Loucy (cell line): Measurements from ENCODE around the gene PRKCQ.
"Not testable (repeated sequence)": the region's sequence is repeated elsewhere in the genome, so short reads cannot be mapped to it uniquely, and the experiment has no call there.

Experiments
- H2AFZ ChIP-seq: fragments of 200-600 bp; sonication (generic); 2 replicates; pipeline ENCODE4 v1.6.0; 2016; ENCODE audit warnings: antibody characterized with exemption, mild to moderate bottlenecking, low read length, moderate library complexity
- H3F3A ChIP-seq: fragments of 200-600 bp; 2 replicates; pipeline ENCODE4 v1.6.0; 2016; ENCODE audit warnings: antibody characterized with exemption, low read depth, mild to moderate bottlenecking
- H3K27me3 ChIP-seq: fragments of 200-600 bp; sonication (generic); 2 replicates; pipeline ENCODE4 v1.6.1; 2014; ENCODE audit warnings: low read length, mild to moderate bottlenecking; ENCODE audit not compliant: insufficient read depth, poor library complexity, severe bottlenecking
- H3K36me3 ChIP-seq: fragments of 200-600 bp; sonication (generic); 2 replicates; pipeline ENCODE4 v1.6.1; 2016; ENCODE audit warnings: low read length; ENCODE audit not compliant: insufficient read depth
- H3K4me1 ChIP-seq: fragments of 200-600 bp; sonication (generic); 2 replicates; pipeline ENCODE4 v1.5.1; 2014; ENCODE audit warnings: low read length, mild to moderate bottlenecking; ENCODE audit not compliant: insufficient read depth, poor library complexity, severe bottlenecking
- H3K4me2 ChIP-seq: fragments of 200-600 bp; sonication (generic); 2 replicates; pipeline ENCODE4 v1.6.0; 2014; ENCODE audit warnings: antibody characterized with exemption, low read length, low read depth, mild to moderate bottlenecking; ENCODE audit not compliant: poor library complexity, severe bottlenecking
- H3K4me3 ChIP-seq: fragments of 200-600 bp; sonication (generic); 2 replicates; pipeline ENCODE4 v1.5.1; 2014; ENCODE audit warnings: low read length, mild to moderate bottlenecking, mixed read lengths; ENCODE audit not compliant: poor library complexity, severe bottlenecking
- H3K79me2 ChIP-seq: fragments of 200-600 bp; sonication (generic); 2 replicates; pipeline ENCODE4 v1.6.1; 2014; ENCODE audit warnings: low read length; ENCODE audit not compliant: insufficient read depth
- H3K9ac ChIP-seq: fragments of 200-600 bp; sonication (generic); 2 replicates; pipeline ENCODE4 v1.6.0; 2014; ENCODE audit warnings: mild to moderate bottlenecking, low read depth, low read length, moderate library complexity; ENCODE audit not compliant: poor library complexity, severe bottlenecking
- H3K9me2 ChIP-seq: fragments of 200-600 bp; sonication (generic); replicated peaks from 2 replicates; pipeline ENCODE4 v1.6.1; 2016; ENCODE audit warnings: low read depth, low read length, mixed read lengths
- H3K9me3 ChIP-seq: fragments of 200-600 bp; sonication (generic); 2 replicates; pipeline ENCODE4 v1.6.1; 2014; ENCODE audit warnings: mild to moderate bottlenecking, antibody characterized with exemption, low read length, low read depth; ENCODE audit not compliant: insufficient read depth
- H4K20me1 ChIP-seq: fragments of 200-600 bp; sonication (generic); 2 replicates; pipeline ENCODE4 v1.6.0; 2014; ENCODE audit warnings: antibody characterized with exemption, low read length, mild to moderate bottlenecking; ENCODE audit not compliant: insufficient read depth, poor library complexity, severe bottlenecking
- EZH2phosphoT487 ChIP-seq: fragments of 200-600 bp; IDR thresholded peaks from 2 replicates; pipeline ENCODE4 v1.6.1; 2018; ENCODE audit warnings: antibody characterized with exemption, mild to moderate bottlenecking, moderate library complexity, borderline replicate concordance
- TF ChIP-seq, protein P1 (sequence below): fragments of 200-600 bp; sonication (generic); conservative IDR thresholded peaks from 2 replicates; pipeline ENCODE4 v1.5.1; 2014; ENCODE audit warnings: mild to moderate bottlenecking, antibody characterized with exemption, low read length

Gene PRKCQ

DNA sequence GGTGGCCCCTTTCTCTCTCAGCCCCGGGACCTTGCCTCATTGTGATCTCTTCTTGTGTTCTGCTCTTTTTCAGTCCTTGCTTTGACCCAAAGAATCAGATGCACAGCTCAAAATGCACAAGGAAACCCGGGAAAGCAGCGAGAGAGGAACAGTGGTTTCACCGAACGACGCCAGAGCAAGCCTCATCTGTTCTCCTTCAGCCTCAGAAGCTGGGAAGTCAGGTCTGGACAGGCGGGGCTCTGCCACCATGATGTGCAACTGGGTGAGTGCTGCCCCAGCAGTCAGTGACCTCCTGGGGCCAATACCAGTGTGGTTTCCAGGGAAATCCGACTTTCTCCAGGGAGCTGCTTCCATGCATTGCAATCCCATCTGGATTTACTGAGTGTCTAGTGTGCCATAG, 133.4 kb downstream of the PRKCQ start:
- Histone ChIP-seq H3K9me3 (no peaks in the 10 kb centered on the region), H3K4me2 (no peak overlapping the region), H3K27me3 (no peaks in the 10 kb centered on the region), H3K4me1 (peaks cover 15% of the 10 kb centered on the region), H3K9ac (no peak overlapping the region), H3F3A (no peaks in the 10 kb centered on the region), H2AFZ (no peak overlapping the region), H3K9me2 (no peaks in the 10 kb centered on the region), H3K4me3 (no peak overlapping the region), H3K36me3 (peaks cover 55% of the 10 kb centered on the region), H4K20me1 (no peaks in the 10 kb centered on the region), H3K79me2 (peaks cover 18% of the 10 kb centered on the region; the same call in 1 of the 2 replicates)
- no peak for TF ChIP-seq EZH2phosphoT487
- TF ChIP-seq, protein P1, sequence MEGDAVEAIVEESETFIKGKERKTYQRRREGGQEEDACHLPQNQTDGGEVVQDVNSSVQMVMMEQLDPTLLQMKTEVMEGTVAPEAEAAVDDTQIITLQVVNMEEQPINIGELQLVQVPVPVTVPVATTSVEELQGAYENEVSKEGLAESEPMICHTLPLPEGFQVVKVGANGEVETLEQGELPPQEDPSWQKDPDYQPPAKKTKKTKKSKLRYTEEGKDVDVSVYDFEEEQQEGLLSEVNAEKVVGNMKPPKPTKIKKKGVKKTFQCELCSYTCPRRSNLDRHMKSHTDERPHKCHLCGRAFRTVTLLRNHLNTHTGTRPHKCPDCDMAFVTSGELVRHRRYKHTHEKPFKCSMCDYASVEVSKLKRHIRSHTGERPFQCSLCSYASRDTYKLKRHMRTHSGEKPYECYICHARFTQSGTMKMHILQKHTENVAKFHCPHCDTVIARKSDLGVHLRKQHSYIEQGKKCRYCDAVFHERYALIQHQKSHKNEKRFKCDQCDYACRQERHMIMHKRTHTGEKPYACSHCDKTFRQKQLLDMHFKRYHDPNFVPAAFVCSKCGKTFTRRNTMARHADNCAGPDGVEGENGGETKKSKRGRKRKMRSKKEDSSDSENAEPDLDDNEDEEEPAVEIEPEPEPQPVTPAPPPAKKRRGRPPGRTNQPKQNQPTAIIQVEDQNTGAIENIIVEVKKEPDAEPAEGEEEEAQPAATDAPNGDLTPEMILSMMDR = no peak

DNA sequence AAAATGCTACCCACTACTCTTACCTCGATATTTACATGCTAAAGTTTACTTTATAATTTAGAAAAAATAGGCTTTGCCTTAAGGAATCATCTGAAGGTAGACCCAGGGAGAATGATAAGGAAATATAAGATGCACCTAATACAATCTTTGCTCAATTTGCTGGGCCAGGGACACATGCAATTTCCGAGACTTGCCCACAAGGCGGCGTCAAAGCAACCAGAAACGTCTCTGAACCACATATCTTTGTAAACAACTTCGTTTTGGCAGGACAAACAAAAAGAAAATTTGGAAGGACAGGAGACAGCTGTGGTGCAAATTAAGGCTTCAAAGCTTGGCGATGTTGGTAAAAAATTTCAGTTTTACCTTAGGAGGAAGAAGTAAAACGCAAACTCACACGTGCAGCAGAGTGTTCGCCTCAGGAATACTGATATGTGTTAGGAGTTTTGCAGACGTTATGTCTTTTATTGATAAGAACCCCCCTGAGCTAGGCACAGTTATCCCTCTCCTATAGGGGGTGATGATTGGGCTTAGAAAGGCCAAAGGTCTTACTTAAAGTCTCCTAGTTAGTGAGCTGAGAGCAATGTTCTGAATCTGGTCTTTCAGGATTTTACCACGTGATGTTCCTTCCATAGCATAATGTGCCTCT, 134.3 kb downstream of the PRKCQ start:
- H3K4me2 ChIP-seq = no peak overlapping the region
- no peaks in the 10 kb centered on the region for H3F3A ChIP-seq

DNA sequence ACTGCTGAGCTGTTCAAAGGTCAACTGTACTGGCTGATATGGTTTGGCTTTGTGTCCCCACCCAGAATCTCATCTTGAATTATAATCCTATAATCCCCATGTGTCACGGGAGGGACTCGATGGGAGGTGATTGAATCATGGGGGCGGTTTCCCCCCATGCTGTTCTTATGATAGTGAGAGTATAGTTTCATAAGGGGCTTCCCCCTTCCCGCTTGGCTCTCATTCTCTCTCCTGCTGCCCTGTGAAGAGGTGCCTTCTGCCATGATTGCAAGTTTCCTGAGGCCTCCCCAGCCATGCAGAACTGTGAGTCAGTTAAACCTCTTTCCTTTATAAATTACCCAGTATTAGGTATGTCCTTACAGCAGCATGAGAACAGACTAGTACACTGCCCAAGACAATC, 140.2 kb downstream of the PRKCQ start:
- H3K9ac ChIP-seq = not testable (repeated sequence)

More for the DNA sequence above, 134.3 kb downstream of the PRKCQ start:
- no peak overlapping the region for H3K4me3 ChIP-seq
- H3K9me2 ChIP-seq = no peaks in the 10 kb centered on the region
- H3K79me2 ChIP-seq = peaks cover 22% of the 10 kb centered on the region; the same call in 1 of the 2 replicates
- TF ChIP-seq, protein P1 = peak; percentile 79
- TF ChIP-seq EZH2phosphoT487 = no peak
- H3K9me3 ChIP-seq = no peaks in the 10 kb centered on the region
- H3K27me3 ChIP-seq = no peaks in the 10 kb centered on the region
- H3K9ac ChIP-seq = no peak overlapping the region
- H2AFZ ChIP-seq = no peak overlapping the region
- H3K36me3 ChIP-seq = peaks cover 64% of the 10 kb centered on the region
- no peaks in the 10 kb centered on the region for H4K20me1 ChIP-seq
- peaks cover 15% of the 10 kb centered on the region for H3K4me1 ChIP-seq

DNA sequence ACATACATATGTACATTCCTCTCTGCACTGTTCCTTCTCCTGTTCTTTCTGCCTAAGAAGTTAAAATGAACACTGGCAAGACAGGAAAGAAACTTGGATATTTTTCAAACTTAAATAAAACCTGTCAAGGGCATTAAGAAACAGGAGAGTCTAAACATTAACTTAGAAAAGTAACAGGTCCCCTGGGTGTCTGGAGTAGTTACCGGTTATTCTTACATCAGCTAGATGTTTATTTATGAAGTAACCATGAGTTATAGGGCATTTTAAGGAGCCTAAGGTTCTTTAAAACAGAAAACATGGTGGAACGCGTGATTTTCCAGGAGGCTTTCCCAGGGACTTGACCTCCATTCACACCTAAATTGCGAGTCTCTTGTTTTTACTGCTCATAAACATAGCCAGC, 148.2 kb downstream of the PRKCQ start:
- Histone ChIP-seq H3K4me3 (no peak overlapping the region), H3K4me2 (no peak overlapping the region), H3K9me2 (no peaks in the 10 kb centered on the region), H4K20me1 (no peaks in the 10 kb centered on the region), H2AFZ (no peak overlapping the region), H3K27me3 (no peaks in the 10 kb centered on the region), H3K9ac (no peak overlapping the region), H3K79me2 (no peaks in the 10 kb centered on the region), H3K36me3 (peaks cover 89% of the 10 kb centered on the region; the same call in 1 of the 2 replicates), H3K4me1 (no peaks in the 10 kb centered on the region), H3F3A (no peaks in the 10 kb centered on the region), H3K9me3 (no peaks in the 10 kb centered on the region)
- TF ChIP-seq, protein P1 = no peak
- no peak for TF ChIP-seq EZH2phosphoT487

More for the DNA sequence above, 140.2 kb downstream of the PRKCQ start:
- not testable (repeated sequence) for H3K9me2 ChIP-seq, H3K4me1 ChIP-seq, H3K4me3 ChIP-seq, H3K4me2 ChIP-seq, H2AFZ ChIP-seq, H3K27me3 ChIP-seq, H3K9me3 ChIP-seq, H3F3A ChIP-seq, H4K20me1 ChIP-seq
- Histone ChIP-seq H3K79me2 (peaks cover 15% of the 10 kb centered on the region; the same call in 1 of the 2 replicates), H3K36me3 (peaks cover 87% of the 10 kb centered on the region)
